ENCODE data around the gene TBRG1.

Gene TBRG1

GRCh38 chr11:124667601-124668000 is 44.9 kb downstream of the TBRG1 start:
- no peak for DNase-seq

DNA sequence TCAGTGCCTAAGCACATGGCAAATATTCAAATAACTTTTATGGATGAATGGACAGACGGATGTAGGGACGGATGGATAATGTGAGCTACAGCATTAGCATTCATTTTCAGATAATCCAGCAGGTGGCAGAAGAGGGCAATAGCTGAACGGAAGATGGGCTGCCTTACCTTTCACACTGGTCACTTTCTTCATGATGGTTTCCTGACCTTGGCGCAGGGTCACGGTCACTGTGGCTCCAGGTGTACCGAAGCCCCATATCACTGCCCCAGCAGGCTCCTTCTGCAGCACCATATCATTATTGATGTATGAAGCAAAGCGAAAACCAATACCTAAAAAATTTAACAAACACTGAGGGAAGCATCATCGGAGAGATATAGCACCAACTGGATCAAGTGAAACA is 46.5 kb downstream of the TBRG1 start:
- DNase-seq: no peak

DNA sequence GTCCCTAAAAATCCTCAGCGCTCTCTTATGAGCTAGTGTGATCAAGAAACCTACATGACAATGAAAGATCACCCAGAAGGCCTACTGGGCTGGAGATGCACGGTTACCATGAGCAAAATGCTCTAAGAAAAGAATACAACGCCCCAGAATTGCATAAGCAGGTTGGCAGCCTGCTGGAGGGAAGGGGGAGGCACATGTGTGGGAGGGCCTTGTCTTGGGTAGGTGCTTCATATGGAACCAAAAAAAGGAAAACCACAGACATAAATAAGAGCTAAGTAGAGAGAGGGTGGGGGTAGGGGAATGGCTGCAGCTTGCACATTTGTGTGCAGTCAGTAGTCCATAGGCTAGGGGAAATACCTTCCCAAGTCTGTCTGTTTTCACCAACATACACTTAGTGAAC is 48.1 kb downstream of the TBRG1 start:
- DNase-seq: no peak

DNA sequence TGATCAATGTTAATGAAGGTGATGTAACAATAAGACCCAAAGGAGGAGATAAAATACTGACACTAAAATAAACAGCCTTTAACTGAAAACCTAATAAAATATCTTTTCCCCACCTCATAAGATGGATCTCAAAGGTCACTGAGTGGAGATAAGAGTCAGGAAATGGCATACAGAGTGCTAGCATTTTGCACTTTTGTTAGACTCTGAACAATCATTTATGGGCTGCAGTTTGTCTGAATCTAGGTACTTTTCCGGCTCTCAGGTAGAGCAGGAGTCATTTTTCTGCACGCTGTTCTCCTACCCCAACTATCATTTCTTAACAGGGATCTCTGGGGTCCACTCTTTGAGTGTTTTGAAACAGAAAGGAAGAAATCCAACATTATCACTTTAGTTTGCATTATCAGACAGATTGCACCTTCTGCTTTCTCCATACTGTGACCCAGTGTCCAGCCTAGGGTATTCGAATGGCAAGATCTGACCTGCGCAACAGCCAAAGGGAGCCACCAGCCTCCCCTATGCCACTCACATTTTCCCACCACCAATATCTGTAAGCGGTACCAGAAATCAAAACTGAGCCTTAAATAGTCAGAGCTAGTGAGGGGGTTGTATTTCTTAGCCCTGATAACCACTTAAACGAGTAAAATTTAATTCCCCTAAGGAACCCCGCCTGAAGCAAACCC is 50.0 kb downstream of the TBRG1 start:
- DNase-seq: no peak

DNA sequence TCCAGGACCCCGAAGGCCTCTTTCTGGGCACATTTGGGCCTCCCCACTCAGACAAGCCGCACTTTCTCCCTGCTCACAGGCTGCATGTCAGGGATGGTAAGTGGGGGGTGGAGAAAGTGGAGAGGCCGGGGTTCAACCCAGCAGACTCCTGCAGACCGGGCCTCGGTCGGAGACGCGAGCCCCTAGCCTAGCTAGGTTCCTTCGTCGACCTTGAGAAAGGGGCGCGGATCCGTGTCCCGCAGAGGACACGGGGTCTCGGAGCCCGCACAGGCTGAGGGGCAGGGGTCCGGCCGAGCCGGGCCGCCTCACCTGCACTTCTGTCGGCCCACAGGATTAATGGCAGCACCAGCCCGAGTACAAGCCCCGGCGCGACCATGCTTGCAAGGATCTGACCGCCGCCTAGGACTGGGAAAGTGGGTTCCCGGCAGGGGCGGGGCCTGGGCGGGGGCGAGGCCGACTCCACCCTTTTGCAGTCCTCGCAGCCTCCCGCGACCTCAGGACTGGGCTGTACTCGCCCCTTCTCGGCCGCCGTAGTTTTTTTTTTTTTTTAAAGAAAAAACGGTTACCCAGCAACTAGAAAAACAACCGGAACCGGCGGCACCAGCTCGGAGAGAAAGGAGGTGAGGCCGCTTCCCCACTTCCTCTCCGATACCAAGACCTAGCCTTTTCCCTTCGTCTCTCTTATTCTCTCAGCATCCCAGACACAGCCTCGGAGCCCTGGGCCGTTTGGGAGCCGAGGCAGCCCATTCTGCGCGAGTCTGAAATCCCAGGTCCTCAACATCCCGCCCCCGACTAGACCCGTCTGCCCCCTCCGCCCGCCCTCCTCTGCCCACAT is 50.9 kb downstream of the TBRG1 start, which contains the start of the genes SIAE and SPA17:
SIAE (minus strand) TSS at position 407 of the 835 bp plus-strand sequence; CDS start at position 376, 31 bp downstream.
SPA17 (plus strand) TSS at position 572 of the 835 bp plus-strand sequence. CDS start 1,361 bp downstream, outside the sequence.
- peak; percentile 79 for DNase-seq

DNA sequence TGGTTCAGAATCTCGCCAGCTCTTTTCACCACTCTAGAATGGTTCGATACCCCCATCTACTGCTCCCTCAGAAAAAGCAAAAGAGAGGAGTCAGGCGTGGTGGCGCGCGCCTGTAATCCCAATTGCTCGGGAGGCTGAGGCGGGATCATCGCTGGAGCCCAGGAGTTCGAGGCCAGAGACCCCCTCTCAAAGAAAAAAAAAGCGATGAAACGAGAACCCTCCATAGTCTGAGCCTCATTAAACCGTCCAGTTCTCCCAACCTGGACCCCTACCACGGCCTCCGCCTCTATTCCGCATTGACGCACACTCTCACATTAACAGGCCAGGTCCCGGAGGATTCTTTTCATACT is 51.5 kb downstream of the TBRG1 start:
- no peak for DNase-seq

DNA sequence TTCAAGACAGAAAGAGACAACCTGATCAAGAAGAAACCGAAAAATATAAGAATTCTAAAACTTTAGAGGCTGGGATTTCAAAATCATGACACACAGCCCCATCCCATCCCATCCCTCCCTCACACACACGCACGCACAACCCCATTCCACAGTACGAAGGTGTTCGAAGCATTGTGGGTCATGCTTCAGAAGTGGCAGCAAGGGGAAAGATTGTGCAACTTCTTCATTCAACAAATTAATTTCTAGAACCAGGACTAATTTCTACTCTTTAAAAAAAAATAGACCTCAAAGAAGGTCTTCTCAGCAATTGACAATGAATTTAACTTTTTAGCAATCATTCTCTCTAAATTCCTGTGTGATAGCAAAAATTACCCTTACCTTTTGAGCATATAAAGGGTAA is 51.9 kb downstream of the TBRG1 start:
- DNase-seq: no peak

DNA sequence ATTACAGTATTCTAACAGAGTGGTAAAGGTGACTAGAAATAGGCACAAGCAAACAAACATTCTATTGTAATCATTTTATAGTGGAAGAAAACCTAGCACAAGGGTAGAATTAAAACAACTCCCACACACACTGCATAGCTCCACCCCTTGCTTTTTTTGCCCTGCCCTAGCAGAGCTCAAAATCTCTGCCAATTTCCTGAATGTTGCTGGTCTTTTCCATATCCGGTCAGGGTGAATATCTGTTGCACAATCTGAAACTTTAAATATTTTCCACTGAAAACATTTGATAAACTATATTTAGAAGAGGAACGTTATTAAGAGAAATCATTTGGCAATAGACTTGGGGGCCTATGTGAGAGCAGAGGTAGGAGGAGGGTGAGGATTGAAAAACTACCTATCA is 53.7 kb downstream of the TBRG1 start:
- DNase-seq: no peak

- DNase-seq: no peak
Measured at GRCh38 chr11:124678416-124678815, 55.8 kb downstream of the TBRG1 start.

- no peak for DNase-seq
Measured at GRCh38 chr11:124681421-124681820, 58.8 kb downstream of the TBRG1 start.

DNA sequence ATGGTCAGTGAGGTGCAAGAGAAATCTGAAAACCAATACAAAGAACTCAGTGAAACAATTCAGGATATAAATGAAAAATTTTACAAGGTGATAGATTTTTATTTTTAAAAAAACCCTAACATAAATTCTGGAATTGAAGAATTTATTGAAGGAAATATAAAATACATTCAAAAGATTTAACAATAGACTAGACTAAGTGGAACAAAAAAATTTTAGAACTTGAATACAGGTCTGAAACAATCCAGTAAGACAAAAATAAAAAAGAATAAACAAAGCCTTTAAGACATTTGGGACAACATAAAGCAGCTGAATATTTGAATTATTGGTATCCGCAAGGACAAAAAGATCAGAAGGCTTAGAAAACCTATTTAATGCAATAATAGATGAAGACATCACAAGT is 59.8 kb downstream of the TBRG1 start:
- no peak for DNase-seq
